ENCODE data around the gene NOLC1. TPM values are rescaled to one million over a fixed set of nuclear protein-coding genes. Genes with fewer than 3 reads are reported as not detected.

NOLC1 gene
- total RNA-seq, 4 donors from 2014 or later: 19.0 to 149 (median 34.2) TPM

DNA sequence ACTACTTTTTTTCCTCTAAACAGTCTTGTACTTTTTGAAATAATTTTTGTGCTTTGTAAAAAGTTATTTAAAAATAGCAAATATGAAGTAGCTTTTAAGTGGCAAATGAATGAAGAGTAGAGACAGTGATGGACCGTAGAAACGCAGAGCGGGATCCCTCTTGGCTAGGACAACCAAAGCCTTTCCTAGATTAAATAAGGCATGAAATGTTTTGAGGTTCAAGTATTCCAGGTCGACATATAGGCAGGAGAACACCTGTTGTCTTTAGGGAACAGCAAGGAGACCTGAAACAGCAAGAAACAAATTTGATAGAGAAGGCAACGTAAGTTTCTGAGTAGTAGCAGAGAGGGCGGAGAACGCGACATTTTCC lies 20.0 kb upstream of the NOLC1 start:
- DNase-seq: no peak
- Histone ChIP-seq H3K4me1 (peaks cover 0 to 30% (median 7%) of the 10 kb centered on the region in 4 donors), H3K27me3 (no peaks in the 10 kb centered on the region), H3K9me3 (no peaks in the 10 kb centered on the region), H3K4me3 (peak overlapping the region; percentile 59 to 80 (median 76)), H3K36me3 (no peaks in the 10 kb centered on the region), H3K27ac (peak overlapping the region; percentile 73 to 88 (median 86))
- TF ChIP-seq POLR2A (IDR thresholded peaks at IDR 0.05): no peak
- TF ChIP-seq, protein P1, sequence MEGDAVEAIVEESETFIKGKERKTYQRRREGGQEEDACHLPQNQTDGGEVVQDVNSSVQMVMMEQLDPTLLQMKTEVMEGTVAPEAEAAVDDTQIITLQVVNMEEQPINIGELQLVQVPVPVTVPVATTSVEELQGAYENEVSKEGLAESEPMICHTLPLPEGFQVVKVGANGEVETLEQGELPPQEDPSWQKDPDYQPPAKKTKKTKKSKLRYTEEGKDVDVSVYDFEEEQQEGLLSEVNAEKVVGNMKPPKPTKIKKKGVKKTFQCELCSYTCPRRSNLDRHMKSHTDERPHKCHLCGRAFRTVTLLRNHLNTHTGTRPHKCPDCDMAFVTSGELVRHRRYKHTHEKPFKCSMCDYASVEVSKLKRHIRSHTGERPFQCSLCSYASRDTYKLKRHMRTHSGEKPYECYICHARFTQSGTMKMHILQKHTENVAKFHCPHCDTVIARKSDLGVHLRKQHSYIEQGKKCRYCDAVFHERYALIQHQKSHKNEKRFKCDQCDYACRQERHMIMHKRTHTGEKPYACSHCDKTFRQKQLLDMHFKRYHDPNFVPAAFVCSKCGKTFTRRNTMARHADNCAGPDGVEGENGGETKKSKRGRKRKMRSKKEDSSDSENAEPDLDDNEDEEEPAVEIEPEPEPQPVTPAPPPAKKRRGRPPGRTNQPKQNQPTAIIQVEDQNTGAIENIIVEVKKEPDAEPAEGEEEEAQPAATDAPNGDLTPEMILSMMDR (IDR thresholded peaks at IDR 0.05): no peak

DNA sequence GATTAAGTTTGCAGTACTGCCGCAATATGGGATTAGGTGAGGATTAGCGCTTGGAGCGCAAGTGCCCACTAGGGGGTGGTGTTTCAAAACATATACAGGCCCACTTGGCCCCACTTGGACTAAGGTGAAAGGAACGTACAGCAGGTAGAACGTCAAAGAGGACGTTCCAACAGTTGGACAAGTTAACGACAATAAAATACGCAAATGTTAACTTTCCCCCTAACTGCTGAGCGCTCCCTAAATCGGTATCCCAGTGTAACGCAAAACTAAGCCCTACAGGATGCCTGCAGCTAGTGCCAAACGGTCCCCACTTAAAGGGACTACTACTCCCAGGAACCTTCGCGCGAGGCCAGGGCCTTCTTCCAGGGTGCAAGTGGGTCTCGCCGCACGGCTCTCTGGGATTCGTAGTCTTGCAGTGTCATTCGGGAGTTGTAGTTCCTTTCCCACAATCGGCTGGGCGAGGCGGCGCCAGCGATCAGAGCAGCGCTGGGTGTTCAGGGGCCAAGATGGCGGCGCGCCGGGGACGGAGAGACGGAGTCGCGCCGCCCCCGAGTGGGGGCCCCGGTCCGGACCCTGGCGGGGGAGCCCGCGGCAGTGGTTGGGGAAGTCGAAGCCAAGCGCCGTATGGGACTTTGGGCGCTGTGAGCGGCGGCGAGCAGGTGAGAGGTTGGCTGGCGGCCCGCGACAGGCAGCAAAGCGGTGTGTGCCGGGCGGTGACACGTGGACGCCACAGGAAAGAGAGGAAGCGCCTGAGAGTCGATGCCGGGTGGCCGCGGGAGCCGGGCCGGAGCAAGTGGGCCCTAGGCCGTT lies 19.4 kb upstream of the NOLC1 start, which contains the start of gene PPRC1:
TSS of gene PPRC1 (plus strand) at position 478 of the 810 bp plus-strand sequence. CDS start at position 507, 29 bp downstream.
- no peaks in the 10 kb centered on the region for H3K9me3 ChIP-seq
- peaks cover 0 to 30% (median 7%) of the 10 kb centered on the region in 4 donors for H3K4me1 ChIP-seq
- no peaks in the 10 kb centered on the region for H3K27me3 ChIP-seq
- peak within 1 kb of the TSS; percentile 73 to 88 (median 86) for H3K27ac ChIP-seq
- peak; percentile 97 to 99 (median 99) for DNase-seq
- H3K36me3 ChIP-seq: peaks cover 0 to 5% (median 0%) of the 10 kb centered on the region in 3 donors
- TF ChIP-seq, protein P1 (IDR thresholded peaks at IDR 0.05): peak; percentile 89 to 96 (median 95)
- TF ChIP-seq POLR2A (IDR thresholded peaks at IDR 0.05): peak; percentile 50 to 65
- H3K4me3 ChIP-seq: peak within 1 kb of the TSS; percentile 59 to 80 (median 76)

DNA sequence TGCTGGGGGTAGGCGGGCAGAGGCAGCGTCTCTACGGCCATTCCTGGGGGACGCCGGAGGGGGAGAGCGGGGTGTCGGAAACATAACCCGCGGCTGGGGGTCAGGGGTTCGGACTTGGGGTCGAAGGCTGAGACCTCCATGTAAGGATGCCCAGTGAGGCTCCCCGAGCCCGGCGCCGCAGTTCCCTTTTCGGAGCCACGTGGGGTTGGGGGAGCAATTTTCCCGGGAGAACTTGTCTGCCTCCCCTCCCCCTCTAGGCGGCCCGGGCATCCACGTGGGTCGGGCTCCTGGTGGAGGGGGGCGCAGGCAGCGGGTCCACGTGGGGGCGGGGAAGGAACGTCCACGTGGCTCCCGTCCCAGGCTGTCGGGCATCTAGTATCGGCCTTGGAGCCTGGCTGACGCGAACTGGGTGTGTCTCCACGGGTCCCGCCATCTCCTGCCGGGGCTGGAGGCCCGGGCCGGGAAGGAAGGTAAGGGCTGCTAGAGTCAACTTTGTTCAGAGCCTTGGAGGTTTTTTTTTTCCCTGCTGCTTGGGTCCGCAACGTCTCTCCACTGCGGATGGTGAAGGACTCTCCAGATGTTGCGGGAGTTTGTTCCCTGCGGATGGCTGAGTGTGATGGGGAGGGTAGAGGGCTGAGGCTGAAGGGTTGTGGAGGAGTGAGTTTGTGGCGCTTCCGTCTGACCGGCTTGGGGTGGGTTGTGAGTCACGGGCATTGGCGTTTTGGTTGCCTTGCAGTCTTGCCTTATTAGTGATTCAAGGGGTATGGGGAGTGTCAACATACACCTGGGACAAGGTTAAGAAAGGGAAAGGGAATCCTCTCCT lies 18.6 kb upstream of the NOLC1 start:
- Histone ChIP-seq H3K4me1 (peaks cover 0 to 30% (median 7%) of the 10 kb centered on the region in 4 donors), H3K36me3 (peaks cover 0 to 14% (median 0%) of the 10 kb centered on the region in 3 donors), H3K27ac (peak overlapping the region; percentile 73 to 88 (median 86)), H3K9me3 (no peaks in the 10 kb centered on the region), H3K27me3 (no peaks in the 10 kb centered on the region), H3K4me3 (peak overlapping the region; percentile 59 to 80 (median 76))
- DNase-seq: peak; percentile 58 to 76 (median 73)
- TF ChIP-seq POLR2A (IDR thresholded peaks at IDR 0.05): no peak
- TF ChIP-seq, protein P1 (IDR thresholded peaks at IDR 0.05): peak in 1 of 6 experiments; percentile 9

DNA sequence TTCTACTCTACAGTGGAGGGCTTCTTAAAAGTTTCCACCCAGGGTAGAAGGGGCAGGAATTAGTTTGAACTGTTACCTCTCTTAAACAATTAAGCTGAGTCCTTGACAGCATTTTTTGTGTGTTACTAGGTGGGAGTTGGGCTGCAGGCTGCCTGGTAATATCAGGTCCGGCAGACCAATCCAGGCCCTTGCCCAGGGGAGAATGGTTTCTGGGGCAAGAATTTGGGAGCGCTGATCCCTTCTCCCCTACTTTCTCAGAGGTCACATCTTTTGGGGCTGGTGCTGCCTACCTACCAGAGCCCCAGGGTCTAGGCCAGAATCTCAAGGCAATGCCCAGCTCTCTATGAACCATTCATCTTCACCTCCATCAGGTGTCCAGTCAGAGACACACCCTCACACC lies 17.8 kb upstream of the NOLC1 start:
- peaks cover 0 to 30% (median 7%) of the 10 kb centered on the region in 4 donors for H3K4me1 ChIP-seq
- H3K36me3 ChIP-seq: peaks cover 0 to 22% (median 0%) of the 10 kb centered on the region in 3 donors
- H3K27ac ChIP-seq: peak overlapping the region in 2 of 4 donors; percentile 73 to 88
- H3K9me3 ChIP-seq: no peaks in the 10 kb centered on the region
- peak overlapping the region in 2 of 4 donors; percentile 77 to 80 for H3K4me3 ChIP-seq
- no peak for DNase-seq
- H3K27me3 ChIP-seq: no peaks in the 10 kb centered on the region
- TF ChIP-seq, protein P1 (IDR thresholded peaks at IDR 0.05): no peak
- no peak for TF ChIP-seq POLR2A (IDR thresholded peaks at IDR 0.05)

DNA sequence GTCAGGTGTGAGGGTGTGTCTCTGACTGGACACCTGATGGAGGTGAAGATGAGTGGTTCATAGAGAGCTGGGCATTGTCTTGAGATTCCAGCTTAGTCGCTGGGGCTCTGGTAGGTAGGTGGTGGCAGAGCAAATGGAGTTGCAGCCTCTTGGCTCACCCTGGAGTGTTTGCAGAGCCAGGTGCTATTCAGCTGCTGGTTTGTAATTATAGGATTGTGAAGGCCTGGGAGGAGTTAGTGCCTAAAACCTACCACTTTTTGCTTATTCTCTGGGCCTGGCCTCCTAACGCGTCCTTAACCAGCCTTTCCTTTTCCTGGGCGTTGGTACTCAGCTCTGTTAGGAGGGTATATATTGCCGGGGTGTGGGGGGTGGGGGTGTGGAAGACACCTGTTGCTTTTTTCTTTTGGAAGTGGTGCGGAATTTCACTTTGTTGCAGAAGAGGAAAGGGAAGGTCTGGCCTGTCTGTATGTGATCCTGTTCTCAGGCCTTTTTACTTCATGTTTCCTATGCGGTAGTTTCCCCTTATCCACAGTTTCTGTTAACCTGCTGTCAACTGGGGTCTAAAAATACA lies 16.1 kb upstream of the NOLC1 start:
- Histone ChIP-seq H3K9me3 (no peaks in the 10 kb centered on the region), H3K27ac (no peak overlapping the region), H3K4me3 (no peak overlapping the region), H3K4me1 (peaks cover 0 to 30% (median 7%) of the 10 kb centered on the region in 4 donors), H3K27me3 (no peaks in the 10 kb centered on the region), H3K36me3 (peaks cover 0 to 38% (median 0%) of the 10 kb centered on the region in 3 donors)
- DNase-seq: no peak
- no peak for TF ChIP-seq POLR2A (IDR thresholded peaks at IDR 0.05)
- TF ChIP-seq, protein P1 (IDR thresholded peaks at IDR 0.05): no peak

Measured in Peyer's patch (tissue), 4 donors.